NK-92 (cell line): ENCODE results near the gene APOB.

Experiments
- DNase-seq: peaks from one replicate; lab custom pipeline; 2025; ENCODE audit not compliant: unreplicated experiment; lab: John Stamatoyannopoulos, UW

Gene APOB, protein sequence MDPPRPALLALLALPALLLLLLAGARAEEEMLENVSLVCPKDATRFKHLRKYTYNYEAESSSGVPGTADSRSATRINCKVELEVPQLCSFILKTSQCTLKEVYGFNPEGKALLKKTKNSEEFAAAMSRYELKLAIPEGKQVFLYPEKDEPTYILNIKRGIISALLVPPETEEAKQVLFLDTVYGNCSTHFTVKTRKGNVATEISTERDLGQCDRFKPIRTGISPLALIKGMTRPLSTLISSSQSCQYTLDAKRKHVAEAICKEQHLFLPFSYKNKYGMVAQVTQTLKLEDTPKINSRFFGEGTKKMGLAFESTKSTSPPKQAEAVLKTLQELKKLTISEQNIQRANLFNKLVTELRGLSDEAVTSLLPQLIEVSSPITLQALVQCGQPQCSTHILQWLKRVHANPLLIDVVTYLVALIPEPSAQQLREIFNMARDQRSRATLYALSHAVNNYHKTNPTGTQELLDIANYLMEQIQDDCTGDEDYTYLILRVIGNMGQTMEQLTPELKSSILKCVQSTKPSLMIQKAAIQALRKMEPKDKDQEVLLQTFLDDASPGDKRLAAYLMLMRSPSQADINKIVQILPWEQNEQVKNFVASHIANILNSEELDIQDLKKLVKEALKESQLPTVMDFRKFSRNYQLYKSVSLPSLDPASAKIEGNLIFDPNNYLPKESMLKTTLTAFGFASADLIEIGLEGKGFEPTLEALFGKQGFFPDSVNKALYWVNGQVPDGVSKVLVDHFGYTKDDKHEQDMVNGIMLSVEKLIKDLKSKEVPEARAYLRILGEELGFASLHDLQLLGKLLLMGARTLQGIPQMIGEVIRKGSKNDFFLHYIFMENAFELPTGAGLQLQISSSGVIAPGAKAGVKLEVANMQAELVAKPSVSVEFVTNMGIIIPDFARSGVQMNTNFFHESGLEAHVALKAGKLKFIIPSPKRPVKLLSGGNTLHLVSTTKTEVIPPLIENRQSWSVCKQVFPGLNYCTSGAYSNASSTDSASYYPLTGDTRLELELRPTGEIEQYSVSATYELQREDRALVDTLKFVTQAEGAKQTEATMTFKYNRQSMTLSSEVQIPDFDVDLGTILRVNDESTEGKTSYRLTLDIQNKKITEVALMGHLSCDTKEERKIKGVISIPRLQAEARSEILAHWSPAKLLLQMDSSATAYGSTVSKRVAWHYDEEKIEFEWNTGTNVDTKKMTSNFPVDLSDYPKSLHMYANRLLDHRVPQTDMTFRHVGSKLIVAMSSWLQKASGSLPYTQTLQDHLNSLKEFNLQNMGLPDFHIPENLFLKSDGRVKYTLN (N-terminal part only)

DNA sequence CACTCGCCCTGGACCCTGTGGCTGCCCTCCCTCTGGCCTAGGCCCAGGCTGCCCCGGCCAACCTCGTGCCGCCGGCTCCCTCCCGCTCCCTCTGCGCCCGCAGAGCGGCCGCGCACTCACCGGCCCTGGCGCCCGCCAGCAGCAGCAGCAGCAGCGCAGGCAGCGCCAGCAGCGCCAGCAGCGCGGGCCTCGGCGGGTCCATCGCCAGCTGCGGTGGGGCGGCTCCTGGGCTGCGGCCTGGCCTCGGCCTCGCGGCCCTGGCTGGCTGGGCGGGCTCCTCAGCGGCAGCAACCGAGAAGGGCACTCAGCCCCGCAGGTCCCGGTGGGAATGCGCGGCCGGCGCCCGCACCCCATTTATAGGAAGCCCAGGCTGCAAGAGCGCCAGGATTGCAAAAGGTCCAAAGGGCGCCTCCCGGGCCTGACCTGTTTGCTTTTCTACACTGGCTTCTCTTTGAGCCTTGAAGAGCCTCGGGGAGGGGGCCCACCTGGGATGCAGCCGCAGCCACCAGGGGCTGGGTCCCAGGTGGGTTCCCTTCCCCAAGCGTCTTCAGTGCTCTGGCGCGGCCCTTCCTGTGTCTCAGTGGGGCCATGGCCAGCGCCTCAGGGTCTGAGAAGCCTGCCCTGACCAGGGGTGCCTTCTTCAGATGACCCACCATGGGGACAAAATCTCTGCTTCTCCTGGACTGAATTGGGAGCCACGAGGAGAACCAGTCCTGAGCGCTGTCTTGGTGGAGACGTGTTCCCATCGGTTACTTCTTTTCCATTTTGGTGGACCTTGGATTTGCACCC is at the start of gene APOB:
APOB (minus strand) TSS at position 330 of the 789 bp plus-strand sequence; CDS start at position 202, 128 bp downstream.
- DNase-seq, result no peak

DNA sequence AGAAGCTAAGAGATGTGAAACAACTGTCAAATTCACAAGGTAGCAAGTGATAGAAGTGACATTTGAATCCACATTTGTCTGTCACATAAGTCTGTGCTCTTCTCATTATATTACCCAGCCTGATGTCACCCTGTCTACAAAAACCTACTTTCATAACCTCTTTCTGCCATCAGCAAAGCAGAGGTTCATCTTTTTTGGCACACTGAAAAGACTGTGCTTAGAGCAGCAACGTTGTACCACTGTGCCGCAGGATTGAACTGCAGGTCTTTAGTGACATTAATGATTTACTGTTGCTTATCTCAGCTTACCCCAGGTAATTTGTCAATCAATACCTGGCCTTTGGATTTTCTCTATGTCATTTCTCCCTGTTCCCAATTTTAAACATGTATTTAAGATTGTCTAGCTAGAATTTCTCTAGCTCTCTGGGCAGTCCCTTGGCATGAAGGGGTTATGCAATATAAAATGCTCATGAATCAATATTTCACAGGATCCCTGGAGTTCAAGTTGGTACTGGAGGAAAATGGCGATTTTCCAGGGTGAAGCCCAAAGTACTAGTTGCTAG is 48.5 kb upstream of the APOB start:
- DNase-seq, result no peak

DNA sequence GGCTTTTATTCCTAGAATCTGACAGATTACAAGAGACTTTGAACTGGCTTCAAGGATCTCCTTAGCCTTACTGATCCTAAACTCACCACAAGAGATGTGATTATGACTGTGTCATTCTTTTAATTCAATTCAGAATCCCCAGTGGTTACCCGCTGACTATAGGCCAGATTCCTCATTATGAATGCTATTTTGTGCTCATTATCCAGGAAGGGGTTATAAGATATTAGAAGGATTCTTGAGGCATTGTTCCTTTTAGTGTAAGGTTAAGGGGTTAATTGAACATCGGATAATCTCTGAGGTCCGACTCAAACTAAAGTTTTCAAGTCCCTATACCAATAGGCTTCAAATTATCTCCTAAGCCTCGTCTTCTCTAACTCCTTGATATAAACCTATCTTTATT is 40.5 kb upstream of the APOB start:
- no peak for DNase-seq

DNA sequence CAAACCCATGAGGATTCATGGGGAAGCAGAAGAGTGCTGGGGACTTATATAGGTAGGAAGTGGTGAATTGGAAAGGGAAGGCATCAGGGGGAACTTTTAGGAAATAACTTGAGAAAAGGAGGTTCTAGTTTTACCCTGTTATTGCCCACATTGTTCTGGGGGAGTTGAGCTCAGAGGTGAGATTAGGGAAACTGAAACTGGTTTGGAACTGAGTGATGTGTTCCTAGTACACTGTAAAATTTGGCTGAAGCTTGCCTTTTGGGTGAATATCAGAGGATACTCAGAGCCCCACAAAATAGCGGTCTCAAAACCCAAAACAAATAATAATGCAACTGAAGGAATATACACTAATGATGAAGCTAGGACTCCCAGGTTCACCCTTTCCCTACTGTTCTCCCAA is 39.6 kb upstream of the APOB start:
- no peak for DNase-seq

DNA sequence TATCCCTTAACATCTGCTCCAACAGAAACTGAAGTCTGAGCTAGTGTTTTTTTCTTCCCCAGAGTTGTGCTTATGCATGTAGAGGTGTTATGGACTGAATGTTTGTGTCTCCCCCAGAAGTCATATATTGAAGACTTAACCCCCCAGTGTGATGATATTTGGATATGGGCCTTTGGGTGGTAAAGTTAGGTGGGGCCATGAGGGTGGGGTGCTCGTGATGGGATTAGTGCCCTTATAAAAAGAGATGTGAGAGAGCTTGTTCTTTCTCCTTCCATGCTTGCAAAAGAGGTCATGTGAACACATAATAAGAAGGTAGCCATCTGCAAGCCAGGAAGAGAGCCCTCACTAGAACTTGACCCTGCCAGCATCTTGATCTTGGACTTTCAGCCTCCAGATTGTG is 34.4 kb upstream of the APOB start:
- no peak for DNase-seq

DNA sequence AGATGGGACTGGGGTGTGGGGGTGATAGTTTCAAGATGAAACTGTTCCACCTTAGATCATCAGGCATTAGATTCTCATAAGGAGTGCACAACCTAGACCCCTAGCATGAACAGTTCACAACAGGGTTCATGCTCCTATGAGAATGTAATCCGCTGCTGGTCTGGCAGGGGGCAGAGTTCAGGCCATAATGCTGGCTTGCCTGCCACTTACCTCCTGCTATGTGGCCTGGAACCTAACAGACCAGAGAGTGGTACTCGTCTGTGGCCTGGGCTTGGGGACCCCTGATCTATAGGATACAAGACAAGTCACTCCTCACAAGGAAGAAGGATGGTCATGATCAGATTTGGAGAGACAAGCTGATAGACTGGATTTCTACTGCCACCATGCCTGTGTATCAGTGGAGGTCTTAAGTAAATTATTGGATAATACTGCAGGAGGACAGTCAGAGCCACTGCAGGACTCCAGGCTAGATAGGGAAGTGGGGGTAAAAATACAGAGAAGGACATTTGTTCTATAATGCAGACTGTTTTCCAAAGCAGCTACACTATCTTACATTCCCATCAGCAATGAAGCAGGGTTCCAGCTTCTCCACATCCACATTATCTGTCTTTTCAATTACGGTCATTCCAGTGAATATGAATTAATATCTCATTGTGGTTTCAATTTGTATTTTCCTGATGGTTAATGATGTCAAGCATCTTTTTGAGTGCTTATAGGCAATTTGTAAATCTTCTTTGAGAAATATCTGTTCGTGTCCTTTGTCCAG is 28.8 kb upstream of the APOB start:
- no peak for DNase-seq

DNA sequence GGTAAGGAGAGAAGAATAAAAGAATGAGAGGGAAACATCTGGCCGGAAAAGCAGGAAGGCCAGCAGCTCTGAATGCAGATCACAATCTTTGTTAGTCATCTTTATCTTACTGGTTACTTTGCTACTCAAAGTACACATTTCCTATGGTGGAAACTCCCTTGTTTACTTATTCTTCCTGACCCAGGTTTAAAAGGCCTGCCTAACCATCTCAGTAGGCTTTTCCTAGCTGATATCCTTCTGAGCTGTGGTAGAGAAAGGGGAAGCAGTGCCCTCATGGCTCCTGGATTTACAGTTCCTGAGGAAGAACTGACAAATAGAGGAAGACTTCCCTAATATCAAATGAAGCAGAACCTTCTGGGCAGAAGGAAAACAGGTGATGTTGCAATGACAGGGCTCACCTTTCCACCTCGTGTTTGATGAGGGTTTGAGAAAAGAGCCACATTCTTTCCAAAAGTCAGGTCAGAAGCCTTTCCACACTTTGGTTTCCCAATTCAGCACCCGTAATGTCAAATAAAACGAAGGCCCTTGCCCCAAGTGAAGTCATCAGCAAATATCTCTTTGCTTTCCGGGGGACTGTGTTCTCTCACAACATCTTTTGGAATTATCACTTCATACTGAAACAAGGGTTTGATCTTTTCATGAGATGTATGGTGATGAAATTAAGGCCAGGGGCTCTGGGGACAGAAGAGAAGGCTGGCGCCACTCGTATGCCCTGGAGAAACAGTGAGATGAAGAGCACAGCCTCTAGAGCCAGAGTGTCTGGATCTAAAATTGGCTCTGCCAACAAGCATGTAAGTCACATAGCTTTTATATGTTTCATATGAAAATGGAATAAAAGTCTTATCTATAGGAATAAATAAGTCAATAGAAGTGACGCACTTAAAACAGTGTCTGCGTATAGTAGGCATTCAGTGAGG is 26.7 kb upstream of the APOB start:
- no peak for DNase-seq

DNA sequence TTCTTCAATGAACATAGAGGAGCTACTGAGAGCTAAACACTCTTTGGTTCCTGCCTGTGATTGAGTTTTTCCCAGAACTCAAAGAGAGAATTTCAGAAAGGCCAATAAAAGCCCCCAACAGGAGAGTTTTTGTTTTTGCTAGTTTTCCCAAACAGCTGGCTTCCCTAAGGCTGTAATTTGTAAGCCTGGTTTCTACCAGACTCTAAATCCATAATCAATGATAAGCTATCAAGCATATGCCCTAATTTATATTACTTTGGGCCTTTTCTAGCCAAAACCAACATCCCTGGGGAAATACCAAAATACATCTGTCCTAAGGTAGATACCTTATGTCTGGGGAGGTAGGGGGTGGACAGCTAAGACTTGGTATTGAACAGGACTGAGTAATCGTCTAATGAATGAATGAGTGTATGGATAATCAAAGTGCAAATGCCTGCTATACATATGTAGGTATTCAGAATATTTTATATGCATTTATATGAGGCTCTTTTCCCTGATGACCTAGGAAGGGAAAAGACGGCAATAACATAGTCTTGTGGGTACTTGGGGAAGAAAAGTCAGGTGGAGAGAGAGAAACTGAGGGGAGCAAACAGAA is 26.0 kb upstream of the APOB start:
- DNase-seq, result no peak

DNA sequence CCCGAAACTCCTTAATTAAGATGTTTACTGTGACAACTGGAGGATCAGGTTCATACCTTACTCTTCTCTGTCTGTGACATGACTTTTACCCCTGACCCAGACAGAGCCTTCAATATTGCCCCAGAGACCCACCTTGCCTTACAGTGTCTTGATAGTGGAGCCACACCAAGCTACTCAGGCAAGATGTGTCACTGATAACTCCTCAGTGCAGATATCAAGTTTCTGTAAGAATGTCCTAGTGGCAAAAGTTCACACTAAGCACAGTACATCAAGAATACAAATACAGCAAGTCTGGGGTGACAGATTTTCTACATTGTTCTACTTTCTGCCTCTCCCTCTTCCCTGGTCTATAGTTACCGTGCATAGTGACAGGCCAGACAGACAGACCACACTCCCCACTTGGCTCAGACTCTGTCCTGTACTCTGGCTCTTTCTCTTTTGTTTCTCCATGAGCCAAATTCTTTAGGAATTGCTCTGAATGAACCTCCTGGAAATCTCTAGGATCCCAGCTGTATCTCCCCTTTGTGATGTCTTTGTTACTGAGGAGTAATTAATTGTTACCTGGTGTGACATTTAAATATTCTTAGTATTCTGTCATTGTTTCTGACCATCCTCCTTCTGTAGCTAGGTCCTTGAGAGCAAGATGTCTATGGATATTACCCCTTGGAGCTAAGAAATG is 24.1 kb upstream of the APOB start:
- DNase-seq, result no peak

DNA sequence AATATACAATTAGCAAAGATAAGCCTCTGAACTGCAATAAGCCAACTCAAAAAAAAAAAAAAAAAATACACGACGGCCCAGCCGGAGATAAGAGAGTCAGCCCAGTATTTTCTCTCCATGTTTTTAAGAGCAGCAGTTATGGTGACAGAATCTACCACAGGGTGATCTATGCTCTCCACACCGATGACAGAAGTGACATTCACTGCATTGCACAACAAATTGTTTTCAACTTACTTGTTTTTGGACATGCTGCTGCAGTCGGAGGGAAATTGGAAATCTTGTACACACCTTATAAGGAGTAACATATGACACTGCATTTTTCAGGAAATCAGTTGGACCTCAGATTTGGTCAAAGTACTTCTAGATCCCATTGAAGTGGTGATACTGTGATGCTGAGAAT is 23.3 kb upstream of the APOB start:
- DNase-seq, result no peak

DNA sequence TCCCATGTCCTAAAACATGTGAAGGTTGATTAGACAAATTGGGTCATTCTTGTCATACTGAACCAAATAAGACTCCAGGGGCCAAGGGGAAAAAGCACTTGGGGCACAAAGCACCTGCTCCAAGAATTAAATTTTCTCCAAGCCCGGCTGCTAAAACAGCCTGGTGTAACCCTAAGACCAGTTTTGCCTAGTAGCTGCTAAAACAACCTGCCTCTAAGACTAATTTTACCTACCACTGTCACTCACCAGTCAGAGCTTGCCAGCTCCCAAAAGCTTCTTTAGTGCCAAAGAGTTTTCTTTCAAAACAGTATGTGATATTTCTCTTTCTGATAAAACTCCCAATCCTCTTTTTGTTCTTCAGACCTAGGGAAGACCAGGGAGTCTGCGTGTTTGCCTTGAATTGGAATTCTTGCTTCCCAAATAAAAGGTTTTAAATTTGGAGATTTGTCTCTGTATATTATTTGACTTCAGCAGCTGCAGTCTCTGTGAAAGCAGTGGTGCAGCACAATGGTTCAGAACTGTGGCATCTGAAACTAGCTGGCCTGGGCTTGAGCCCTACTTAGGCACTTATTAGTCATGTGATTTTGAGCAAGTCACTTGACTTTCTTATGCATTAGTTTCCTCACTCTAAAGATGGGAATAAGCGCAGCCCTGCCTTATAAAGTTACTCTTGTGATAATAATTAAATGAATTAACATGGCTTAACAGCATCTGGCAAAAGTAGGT is 16.2 kb upstream of the APOB start:
- DNase-seq, result no peak

DNA sequence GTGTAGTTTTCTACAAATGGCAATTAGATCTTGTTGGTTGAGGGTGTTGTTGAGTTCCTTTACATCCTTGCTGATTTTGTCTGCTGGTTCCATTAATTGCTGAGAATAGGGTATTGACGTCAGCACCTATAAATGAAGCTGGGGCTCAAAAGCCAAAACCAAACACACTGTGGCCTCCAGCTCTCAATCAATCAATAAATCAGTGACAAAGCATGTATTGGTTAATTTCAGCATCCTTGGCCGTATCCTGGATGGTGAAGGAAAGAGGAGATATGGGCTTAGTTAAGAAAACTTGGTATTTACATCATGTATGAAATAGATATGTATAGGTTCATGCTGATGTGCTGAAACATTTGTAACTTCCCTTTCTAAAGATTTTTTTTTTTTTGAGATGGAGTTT is 13.2 kb upstream of the APOB start:
- DNase-seq, result no peak

DNA sequence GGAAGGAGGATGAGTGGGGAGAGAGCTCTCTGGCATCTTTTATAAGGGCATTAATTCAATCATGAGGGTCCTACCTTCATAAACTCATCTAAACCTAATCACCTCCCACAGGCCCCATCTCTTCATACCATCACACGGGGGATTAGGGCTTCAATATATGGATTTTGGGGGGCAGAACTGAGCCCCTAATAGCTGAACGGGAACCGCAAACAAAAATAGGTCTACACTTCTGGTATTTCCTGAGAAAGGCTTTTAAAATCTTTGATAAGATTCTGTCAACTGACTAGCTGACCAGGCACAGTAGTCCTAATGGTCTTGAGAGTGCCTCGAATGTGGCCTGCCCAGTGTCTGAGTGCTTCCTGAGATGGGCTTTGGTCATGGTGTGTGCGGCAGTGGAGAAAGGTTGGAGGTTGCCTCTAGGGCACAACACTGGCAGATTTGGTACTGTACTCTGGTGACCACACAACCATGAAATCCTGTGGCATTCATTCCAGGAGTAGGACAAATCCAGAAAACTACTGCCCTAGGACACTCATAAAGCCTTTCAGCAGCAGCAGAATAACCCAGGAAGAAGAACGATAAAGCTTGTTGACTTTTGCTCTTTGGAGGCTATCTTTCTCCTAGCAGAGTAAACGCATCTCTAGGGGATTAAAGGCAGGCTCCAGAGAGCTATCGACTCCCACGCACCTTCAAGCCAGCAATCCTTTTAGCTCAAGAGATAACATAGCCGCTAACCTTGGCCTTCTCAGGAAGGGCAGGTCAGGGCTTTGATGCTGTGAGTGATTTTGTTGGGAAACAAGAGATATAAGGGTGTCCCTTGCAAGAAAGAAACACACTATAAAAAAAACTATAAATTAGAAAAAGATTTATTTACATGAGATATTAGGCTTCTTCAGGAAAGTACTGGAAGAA is 12.3 kb upstream of the APOB start:
- no peak for DNase-seq

DNA sequence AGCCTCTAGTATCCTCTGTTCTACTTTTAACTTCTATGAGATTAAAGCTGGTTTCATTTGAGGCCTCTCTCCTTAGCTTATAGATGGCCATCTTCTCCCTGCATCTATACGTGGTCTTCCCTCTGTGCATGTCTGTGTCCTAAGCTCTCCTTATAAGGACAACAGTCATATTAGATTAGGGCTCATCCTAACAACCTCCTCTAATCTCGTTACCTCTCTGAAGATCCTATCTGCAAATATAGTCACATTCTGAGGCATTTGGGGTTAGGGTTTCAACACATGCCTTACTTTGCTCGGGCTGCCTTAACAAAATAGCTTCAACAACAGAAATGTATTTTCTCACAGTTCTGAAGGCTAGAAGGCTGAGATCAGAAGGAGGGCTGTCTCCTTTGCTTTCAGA is 11.6 kb upstream of the APOB start:
- no peak for DNase-seq

DNA sequence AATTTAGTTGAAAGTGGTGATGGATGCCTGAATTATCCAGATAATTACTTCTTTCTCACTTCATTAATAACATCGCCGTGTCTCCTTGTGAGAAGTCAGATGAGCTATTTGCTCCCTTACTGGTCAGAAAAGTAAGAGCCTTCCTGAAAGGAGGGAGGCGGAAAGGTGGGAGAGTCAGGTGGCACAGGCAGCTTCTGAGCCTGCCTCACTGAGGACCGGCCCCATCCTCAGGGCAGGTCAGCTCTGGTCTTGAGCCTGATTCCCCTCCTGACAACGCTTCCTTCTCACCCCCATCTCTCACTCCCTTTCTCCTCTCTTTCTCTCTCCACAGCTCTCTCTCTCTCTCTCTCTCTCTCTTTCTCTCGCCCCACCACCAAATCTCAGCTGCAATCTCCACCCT is 10.1 kb upstream of the APOB start:
- DNase-seq, result no peak

DNA sequence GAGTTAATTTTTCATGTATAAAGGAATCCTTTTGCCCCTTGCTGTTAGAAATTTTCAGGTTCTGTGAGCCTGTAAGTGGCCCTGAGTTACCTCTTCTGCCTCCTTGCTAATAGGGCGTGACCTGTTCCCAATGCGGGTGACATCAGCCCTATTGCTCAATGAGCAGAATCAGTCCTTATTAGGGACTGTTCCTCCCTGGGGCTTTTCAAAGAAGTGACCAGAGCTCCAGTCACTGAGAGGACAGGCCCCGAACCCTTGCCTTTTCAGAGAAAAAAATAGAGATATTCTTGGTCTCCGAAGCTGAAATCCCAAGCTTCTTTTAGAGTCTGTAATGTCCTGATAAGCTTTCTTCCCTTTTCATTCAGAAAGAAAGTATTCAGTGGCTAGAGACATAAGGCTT is 8.2 kb upstream of the APOB start:
- DNase-seq, result no peak
